NOMO-1 treated with dmso at 0.1 percent for 144 hours (cell line): Measurements from ENCODE around the gene DDR2.

Experiments used
- DNase-seq: peaks from one replicate; lab custom pipeline; 2025; ENCODE audit not compliant: unreplicated experiment; lab: John Stamatoyannopoulos, UW

The DDR2 gene

GRCh38 chr1:162823771-162824525, 191.7 kb downstream of the DDR2 start:
- no peak for DNase-seq

- DNase-seq: no peak
These were observed 197.0 kb downstream of the DDR2 start for GRCh38 chr1:162829268-162829667.

GRCh38 chr1:162832470-162832869, 200.2 kb downstream of the DDR2 start:
- DNase-seq: no peak

GRCh38 chr1:162835157-162835899, 203.1 kb downstream of the DDR2 start:
- DNase-seq: no peak
